ENCODE measurements around the gene ITGB5. TPM values are rescaled to one million over a fixed set of nuclear protein-coding genes. Genes with fewer than 3 reads are reported as not detected.

The ITGB5 gene
- total RNA-seq, 1 donor from 2014 or later: 139 TPM

GRCh38 chr3:124860599-124860998 is 26.6 kb downstream of the ITGB5 start:
- Histone ChIP-seq H3K4me1 (ENCODE audit: insufficient read depth, low read length) (peaks cover 29% of the 10 kb centered on the region), H3K79me2 (ENCODE audit: insufficient read depth, low read length) (peaks cover 45% of the 10 kb centered on the region), H3K9me3 (ENCODE audit: insufficient read depth, low read depth, low read length) (no peaks in the 10 kb centered on the region), H2AFZ (ENCODE audit: low read depth, low read length) (no peak overlapping the region), H3K9ac (ENCODE audit: low read length) (no peak overlapping the region), H3K27ac (ENCODE audit: low read depth, low read length) (peak overlapping the region; percentile 91), H3K4me3 (ENCODE audit: insufficient read depth, low read depth, low read length) (no peak overlapping the region), H3K27me3 (ENCODE audit: insufficient read depth, low read length) (no peaks in the 10 kb centered on the region), H3K36me3 (ENCODE audit: insufficient read depth, low read length) (peaks cover 3% of the 10 kb centered on the region), H3K4me2 (ENCODE audit: low read length) (peak overlapping the region; percentile 50), H4K20me1 (ENCODE audit: insufficient read depth, low read length) (peaks cover 4% of the 10 kb centered on the region)
- H3K27me3 Mint-ChIP-seq (ENCODE audit: low read depth, unreplicated experiment): no peaks in the 10 kb centered on the region
- peak; percentile 99 for DNase-seq (ENCODE audit: low read depth)
- TF ChIP-seq EZH2 (IDR thresholded peaks at IDR 0.05; ENCODE audit: insufficient read depth, low read length) (no peak), CTCF (IDR thresholded peaks at IDR 0.05; ENCODE audit: insufficient read depth, low read depth, low read length) (no peak)
- peaks cover 4% of the 10 kb centered on the region for H3K36me3 Mint-ChIP-seq (ENCODE audit: low read depth, unreplicated experiment)
- no peaks in the 10 kb centered on the region for H3K9me3 Mint-ChIP-seq (ENCODE audit: unreplicated experiment)
- H3K27ac Mint-ChIP-seq (ENCODE audit: unreplicated experiment): peak overlapping the region; percentile 96
- peak; percentile 74 for FAIRE-seq
- H3K4me3 Mint-ChIP-seq (ENCODE audit: unreplicated experiment): peak overlapping the region; percentile 3
- peaks cover 33% of the 10 kb centered on the region for H3K4me1 Mint-ChIP-seq (ENCODE audit: low read depth, unreplicated experiment)

DNA sequence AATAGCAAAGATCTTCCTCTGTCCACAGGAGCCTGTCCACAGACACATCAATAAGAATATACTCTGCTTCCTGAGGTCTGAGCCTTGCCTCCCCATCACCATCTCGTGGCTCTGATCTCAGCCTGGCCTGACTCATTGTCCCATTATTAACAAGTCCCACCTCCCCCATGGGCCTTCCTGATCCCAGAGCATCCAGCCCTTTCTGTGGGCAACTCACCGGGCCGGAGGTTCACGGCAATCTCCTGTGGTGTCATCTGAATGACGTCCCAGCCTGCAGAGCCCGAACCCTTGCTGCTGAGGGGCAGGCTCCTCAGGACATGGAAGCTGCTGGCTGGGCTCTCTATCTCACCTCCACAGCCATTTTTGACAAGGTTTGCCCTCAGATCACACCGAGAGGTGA is 28.1 kb downstream of the ITGB5 start:
- H3K9ac ChIP-seq (ENCODE audit: low read length): peak overlapping the region; percentile 61
- H2AFZ ChIP-seq (ENCODE audit: low read depth, low read length): peak overlapping the region; percentile 1
- H3K27me3 ChIP-seq (ENCODE audit: insufficient read depth, low read length): no peaks in the 10 kb centered on the region
- peak overlapping the region; percentile 91 for H3K27ac ChIP-seq (ENCODE audit: low read depth, low read length)
- H3K4me1 ChIP-seq (ENCODE audit: insufficient read depth, low read length): peaks cover 29% of the 10 kb centered on the region
- H3K4me3 ChIP-seq (ENCODE audit: insufficient read depth, low read depth, low read length): no peak overlapping the region
- peaks cover 7% of the 10 kb centered on the region for H3K36me3 ChIP-seq (ENCODE audit: insufficient read depth, low read length)
- H4K20me1 ChIP-seq (ENCODE audit: insufficient read depth, low read length): peaks cover 4% of the 10 kb centered on the region
- Mint-ChIP-seq H3K9me3 (ENCODE audit: unreplicated experiment) (peaks cover 2% of the 10 kb centered on the region), H3K36me3 (ENCODE audit: low read depth, unreplicated experiment) (peaks cover 9% of the 10 kb centered on the region), H3K4me3 (ENCODE audit: unreplicated experiment) (no peak overlapping the region), H3K27ac (ENCODE audit: unreplicated experiment) (peak overlapping the region; percentile 67), H3K27me3 (ENCODE audit: low read depth, unreplicated experiment) (no peaks in the 10 kb centered on the region), H3K4me1 (ENCODE audit: low read depth, unreplicated experiment) (peaks cover 33% of the 10 kb centered on the region)
- H3K9me3 ChIP-seq (ENCODE audit: insufficient read depth, low read depth, low read length): no peaks in the 10 kb centered on the region
- peak overlapping the region; percentile 42 for H3K4me2 ChIP-seq (ENCODE audit: low read length)
- peaks cover 46% of the 10 kb centered on the region for H3K79me2 ChIP-seq (ENCODE audit: insufficient read depth, low read length)
- DNase-seq (ENCODE audit: low read depth): peak; percentile 91
- no peak for FAIRE-seq
- no peak for TF ChIP-seq EZH2 (IDR thresholded peaks at IDR 0.05; ENCODE audit: insufficient read depth, low read length)
- no peak for TF ChIP-seq CTCF (IDR thresholded peaks at IDR 0.05; ENCODE audit: insufficient read depth, low read depth, low read length)

DNA sequence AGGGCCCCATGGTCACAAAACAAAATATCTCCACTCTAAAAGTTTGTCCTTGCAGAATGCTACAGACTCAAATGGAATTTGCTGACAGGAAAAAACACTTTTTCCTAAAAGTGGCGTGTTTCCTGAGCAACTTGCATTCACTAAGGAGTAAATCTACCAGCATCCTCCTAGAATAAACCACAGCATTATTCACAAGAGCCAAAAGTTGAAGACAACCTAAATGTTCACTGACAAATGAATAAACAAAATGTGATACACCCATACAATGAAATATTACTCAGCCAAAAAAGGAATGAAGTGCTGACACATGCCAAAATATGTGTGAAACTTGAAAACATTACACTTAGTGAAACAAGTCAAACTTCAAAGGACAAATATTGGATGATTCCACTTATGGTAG is 28.9 kb downstream of the ITGB5 start:
- Histone ChIP-seq H3K79me2 (ENCODE audit: insufficient read depth, low read length) (peaks cover 45% of the 10 kb centered on the region), H4K20me1 (ENCODE audit: insufficient read depth, low read length) (peaks cover 4% of the 10 kb centered on the region), H3K4me2 (ENCODE audit: low read length) (no peak overlapping the region), H3K27me3 (ENCODE audit: insufficient read depth, low read length) (no peaks in the 10 kb centered on the region), H3K4me1 (ENCODE audit: insufficient read depth, low read length) (peaks cover 29% of the 10 kb centered on the region), H3K9me3 (ENCODE audit: insufficient read depth, low read depth, low read length) (no peaks in the 10 kb centered on the region), H3K9ac (ENCODE audit: low read length) (peak overlapping the region; percentile 61), H3K4me3 (ENCODE audit: insufficient read depth, low read depth, low read length) (no peak overlapping the region), H3K27ac (ENCODE audit: low read depth, low read length) (peak overlapping the region; percentile 91), H2AFZ (ENCODE audit: low read depth, low read length) (no peak overlapping the region), H3K36me3 (ENCODE audit: insufficient read depth, low read length) (peaks cover 7% of the 10 kb centered on the region)
- H3K4me3 Mint-ChIP-seq (ENCODE audit: unreplicated experiment): no peak overlapping the region
- peaks cover 2% of the 10 kb centered on the region for H3K9me3 Mint-ChIP-seq (ENCODE audit: unreplicated experiment)
- TF ChIP-seq CTCF (IDR thresholded peaks at IDR 0.05; ENCODE audit: insufficient read depth, low read depth, low read length) (no peak), EZH2 (IDR thresholded peaks at IDR 0.05; ENCODE audit: insufficient read depth, low read length) (no peak)
- peaks cover 11% of the 10 kb centered on the region for H3K36me3 Mint-ChIP-seq (ENCODE audit: low read depth, unreplicated experiment)
- FAIRE-seq (peak; percentile 43), DNase-seq (ENCODE audit: low read depth) (peak; percentile 76)
- H3K27me3 Mint-ChIP-seq (ENCODE audit: low read depth, unreplicated experiment): no peaks in the 10 kb centered on the region
- peak overlapping the region; percentile 67 for H3K27ac Mint-ChIP-seq (ENCODE audit: unreplicated experiment)
- H3K4me1 Mint-ChIP-seq (ENCODE audit: low read depth, unreplicated experiment): peaks cover 33% of the 10 kb centered on the region
